ENCODE measurements around the gene MPO.

MPO gene

DNA sequence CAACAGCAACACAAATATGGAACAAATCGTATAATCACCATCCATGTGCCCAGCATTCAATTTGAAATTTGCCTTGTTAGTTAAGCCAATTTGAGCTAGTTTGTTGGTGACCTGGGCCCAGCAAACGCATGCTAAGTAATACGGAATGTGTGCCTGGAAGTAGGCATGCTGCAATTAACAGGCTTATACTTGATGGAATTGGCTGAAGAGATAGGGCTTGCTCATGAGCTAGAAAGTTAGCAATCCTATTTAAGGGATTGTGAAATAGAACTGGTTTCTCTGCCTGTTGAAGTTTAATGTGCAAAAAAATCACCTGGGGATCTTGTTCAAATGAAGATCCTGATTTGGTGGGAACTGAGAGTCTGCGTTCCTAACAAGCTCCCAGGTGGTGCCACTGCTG is 50.9 kb downstream of the MPO start:
- H3K4me3 ChIP-seq (ENCODE audit: low read length): no peak overlapping the region
- H3K36me3 ChIP-seq (ENCODE audit: insufficient read depth, low read length): no peaks in the 10 kb centered on the region
- no peak overlapping the region for H2AFZ ChIP-seq (ENCODE audit: low read depth, low read length)
- no peaks in the 10 kb centered on the region for H3K9me3 ChIP-seq (ENCODE audit: low read length)
- peaks cover 21% of the 10 kb centered on the region for H3K27me3 ChIP-seq (ENCODE audit: insufficient read depth, low read length)
- no peaks in the 10 kb centered on the region for H3K4me1 ChIP-seq (ENCODE audit: insufficient read depth, low read length)

DNA sequence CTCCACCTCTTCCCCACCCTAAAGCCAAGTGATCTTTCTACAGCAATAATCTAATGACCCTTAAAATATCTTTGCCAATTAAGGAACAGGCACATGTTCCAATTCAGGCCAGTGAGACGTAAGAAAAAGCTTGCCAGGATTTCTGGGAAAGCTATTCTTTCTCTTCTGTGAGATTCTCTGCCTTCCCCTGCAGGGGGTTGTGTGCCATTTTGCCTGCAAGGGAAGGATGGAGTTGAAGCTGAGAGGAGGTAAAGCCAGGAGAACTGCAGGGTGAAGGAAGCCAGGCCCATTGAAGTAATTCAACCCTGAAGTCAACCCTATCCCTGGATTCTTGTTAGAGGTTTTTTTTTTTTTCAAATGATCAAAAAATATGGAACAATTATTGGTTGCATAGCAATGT is 51.4 kb downstream of the MPO start:
- Histone ChIP-seq H3K4me3 (ENCODE audit: low read length) (no peak overlapping the region), H2AFZ (ENCODE audit: low read depth, low read length) (no peak overlapping the region), H3K27me3 (ENCODE audit: insufficient read depth, low read length) (peaks cover 21% of the 10 kb centered on the region), H3K4me1 (ENCODE audit: insufficient read depth, low read length) (no peaks in the 10 kb centered on the region), H3K36me3 (ENCODE audit: insufficient read depth, low read length) (no peaks in the 10 kb centered on the region), H3K9me3 (ENCODE audit: low read length) (no peaks in the 10 kb centered on the region)

DNA sequence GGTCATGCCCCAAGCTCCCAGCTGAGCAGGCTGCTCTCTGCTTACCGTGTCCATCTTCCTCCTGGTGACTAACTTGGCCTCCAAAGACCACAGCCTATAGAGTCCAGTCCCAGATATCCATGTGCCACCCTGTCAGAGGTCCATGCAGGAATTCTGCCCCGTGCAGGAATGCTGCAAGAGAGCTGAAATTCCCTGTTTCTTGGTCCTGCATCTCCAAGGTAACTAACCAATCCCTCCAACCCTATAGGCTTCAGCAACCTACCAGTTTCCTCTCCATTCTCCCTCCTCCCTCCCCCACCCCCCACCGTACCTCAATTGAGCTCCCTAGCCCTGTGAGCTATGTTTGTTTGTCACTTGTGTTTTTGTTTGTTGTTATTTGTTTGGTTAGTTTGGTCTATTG is 52.1 kb downstream of the MPO start:
- no peaks in the 10 kb centered on the region for H3K36me3 ChIP-seq (ENCODE audit: insufficient read depth, low read length)
- H3K4me1 ChIP-seq (ENCODE audit: insufficient read depth, low read length): no peaks in the 10 kb centered on the region
- peaks cover 21% of the 10 kb centered on the region for H3K27me3 ChIP-seq (ENCODE audit: insufficient read depth, low read length)
- H2AFZ ChIP-seq (ENCODE audit: low read depth, low read length): no peak overlapping the region
- H3K9me3 ChIP-seq (ENCODE audit: low read length): no peaks in the 10 kb centered on the region
- no peak overlapping the region for H3K4me3 ChIP-seq (ENCODE audit: low read length)

DNA sequence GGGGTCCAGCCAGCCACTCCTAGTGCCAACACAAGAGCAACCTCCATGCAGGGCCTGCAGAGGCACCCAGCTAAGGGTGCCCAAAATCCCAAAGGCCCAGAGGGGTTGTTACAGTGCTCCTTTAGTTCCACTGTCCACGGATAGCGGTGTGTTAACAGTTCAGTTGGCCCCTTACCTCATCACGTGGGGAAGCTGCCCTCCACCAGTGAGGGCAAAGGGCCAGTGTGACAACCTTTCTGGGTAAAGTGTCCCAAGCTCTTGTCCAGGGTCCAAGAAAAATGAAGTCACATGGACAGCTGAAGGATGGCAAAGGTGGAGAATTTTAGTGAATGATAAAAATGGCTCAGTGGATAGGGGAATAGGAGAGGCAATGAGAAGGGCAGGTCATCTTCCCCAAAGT is 53.0 kb downstream of the MPO start:
- Histone ChIP-seq H3K4me1 (ENCODE audit: insufficient read depth, low read length) (no peaks in the 10 kb centered on the region), H2AFZ (ENCODE audit: low read depth, low read length) (no peak overlapping the region), H3K36me3 (ENCODE audit: insufficient read depth, low read length) (no peaks in the 10 kb centered on the region), H3K9me3 (ENCODE audit: low read length) (no peaks in the 10 kb centered on the region), H3K27me3 (ENCODE audit: insufficient read depth, low read length) (peaks cover 18% of the 10 kb centered on the region), H3K4me3 (ENCODE audit: low read length) (no peak overlapping the region)

DNA sequence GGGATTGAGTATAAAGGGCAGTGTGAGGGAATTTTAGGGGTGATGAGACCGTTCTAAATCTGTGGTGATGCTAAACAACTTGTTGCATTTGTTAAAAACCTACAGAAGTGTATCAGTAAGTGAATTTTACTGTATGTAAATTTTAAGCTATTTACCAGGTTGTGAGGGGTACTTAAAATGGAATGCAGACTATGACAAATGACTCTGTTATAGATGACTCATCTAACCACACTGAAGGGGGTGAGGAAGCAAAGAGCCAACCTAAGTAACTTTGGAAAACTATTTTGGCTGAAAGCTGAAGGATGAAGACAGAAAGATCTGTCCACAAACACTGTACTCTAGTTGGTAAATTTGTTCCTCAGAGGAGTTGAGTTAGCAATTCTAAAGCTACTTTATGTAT is 56.4 kb downstream of the MPO start:
- Histone ChIP-seq H3K9me3 (ENCODE audit: low read length) (no peaks in the 10 kb centered on the region), H3K4me3 (ENCODE audit: low read length) (no peak overlapping the region), H3K27me3 (ENCODE audit: insufficient read depth, low read length) (peaks cover 8% of the 10 kb centered on the region), H3K36me3 (ENCODE audit: insufficient read depth, low read length) (no peaks in the 10 kb centered on the region), H2AFZ (ENCODE audit: low read depth, low read length) (no peak overlapping the region), H3K4me1 (ENCODE audit: insufficient read depth, low read length) (peaks cover 5% of the 10 kb centered on the region)
